Epithelial cell of prostate (primary cell): Measurements from ENCODE around the gene GAS2L1.

Experiments used
- DNase-seq: peaks from one replicate; pipeline ENCODE4 v3.0.0-alpha.2; 2011; ENCODE audit warnings: low read depth, low spot score
- H3K27ac ChIP-seq: fragments of 450-650 bp; 2 replicates; pipeline ENCODE4 v1.5.1; 2017; ENCODE audit warnings: mild to moderate bottlenecking

The GAS2L1 gene

DNA sequence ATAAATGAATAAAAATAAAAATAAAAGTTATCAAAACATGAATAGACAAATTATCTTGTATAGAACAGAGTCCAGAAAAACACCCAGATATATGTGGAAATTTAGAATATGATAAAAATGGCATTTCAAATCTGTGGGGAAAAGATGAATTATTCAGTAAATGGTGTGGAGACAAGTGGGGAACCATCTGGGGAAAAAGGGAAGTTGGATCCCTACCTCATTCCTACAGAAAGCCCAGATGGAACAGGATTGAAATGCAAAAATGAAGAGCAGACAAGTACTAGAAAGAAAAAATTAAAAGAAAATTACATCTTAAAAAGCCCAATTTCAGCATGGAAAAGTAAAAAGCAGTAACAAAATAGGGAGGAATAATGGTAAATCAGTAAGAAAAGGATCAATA is 17.2 kb downstream of the GAS2L1 start:
- DNase-seq = no peak
- no peak overlapping the region for H3K27ac ChIP-seq

DNA sequence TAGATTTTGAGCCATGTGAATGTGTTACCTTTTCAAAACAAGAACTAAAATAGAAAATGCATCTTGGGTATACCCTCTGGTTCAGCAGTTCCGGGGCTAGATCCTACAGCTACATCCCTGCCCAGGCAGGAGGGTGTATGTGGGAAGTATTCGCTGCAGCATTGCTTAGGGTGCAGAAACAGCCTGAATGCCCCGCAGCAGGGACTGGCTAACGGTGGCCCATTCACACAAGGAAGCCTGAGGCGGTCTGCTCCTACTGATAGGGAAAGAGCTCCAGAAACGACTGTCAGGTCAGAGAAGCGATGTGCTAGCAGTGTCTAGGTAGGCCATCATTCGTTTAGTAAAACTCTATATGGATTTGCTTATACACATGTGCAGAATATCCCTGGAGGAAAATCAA is 18.9 kb downstream of the GAS2L1 start:
- H3K27ac ChIP-seq = no peak overlapping the region

DNA sequence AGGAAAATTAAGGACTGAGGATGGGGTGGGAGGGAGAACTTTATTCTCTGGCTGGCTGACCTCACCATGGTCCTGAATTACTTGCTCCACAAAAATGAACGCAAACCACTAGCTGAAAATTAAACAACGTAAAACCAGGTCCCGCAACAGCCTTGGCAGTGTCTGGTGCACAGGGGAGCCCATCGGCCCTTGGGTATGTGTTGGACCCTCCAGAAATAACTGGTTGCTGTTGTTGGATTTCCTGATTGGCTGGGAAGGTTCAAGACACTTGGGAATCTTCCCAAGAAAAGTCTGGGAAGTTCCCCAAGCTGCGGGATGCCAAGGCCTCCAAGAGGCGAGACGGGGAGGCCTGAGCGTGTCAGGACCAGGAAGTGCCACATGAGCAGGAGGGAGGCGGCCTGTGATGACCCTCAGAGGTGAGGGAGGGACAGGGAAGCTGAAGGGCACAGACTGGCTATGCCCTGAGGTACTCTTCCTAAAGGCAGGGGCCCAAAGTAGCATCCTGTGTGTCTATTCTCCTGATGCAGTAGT is 19.4 kb downstream of the GAS2L1 start:
- no peak overlapping the region for H3K27ac ChIP-seq
- DNase-seq = no peak

More for the DNA sequence above, 18.9 kb downstream of the GAS2L1 start:
- no peak for DNase-seq

DNA sequence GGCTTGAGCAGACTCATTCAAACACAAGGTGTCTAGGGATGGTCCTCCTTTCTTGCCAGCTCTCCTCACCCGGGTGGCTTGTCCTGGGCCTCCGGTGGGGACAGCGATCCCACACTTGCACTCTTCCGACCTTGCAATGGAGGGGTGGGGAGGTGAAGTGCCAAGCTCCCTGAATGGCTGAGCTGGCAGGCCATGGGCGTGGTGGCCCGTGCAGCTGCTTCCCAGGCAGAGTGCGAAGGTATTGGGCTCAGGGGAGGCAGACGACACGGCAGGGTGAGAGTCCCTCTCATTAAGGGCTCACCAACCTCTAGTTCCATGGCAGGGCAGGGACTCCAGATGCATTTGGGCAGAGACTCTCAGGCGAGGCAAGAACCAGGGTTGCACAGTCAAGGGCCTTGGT is 20.0 kb downstream of the GAS2L1 start:
- H3K27ac ChIP-seq = no peak overlapping the region
- no peak for DNase-seq

DNA sequence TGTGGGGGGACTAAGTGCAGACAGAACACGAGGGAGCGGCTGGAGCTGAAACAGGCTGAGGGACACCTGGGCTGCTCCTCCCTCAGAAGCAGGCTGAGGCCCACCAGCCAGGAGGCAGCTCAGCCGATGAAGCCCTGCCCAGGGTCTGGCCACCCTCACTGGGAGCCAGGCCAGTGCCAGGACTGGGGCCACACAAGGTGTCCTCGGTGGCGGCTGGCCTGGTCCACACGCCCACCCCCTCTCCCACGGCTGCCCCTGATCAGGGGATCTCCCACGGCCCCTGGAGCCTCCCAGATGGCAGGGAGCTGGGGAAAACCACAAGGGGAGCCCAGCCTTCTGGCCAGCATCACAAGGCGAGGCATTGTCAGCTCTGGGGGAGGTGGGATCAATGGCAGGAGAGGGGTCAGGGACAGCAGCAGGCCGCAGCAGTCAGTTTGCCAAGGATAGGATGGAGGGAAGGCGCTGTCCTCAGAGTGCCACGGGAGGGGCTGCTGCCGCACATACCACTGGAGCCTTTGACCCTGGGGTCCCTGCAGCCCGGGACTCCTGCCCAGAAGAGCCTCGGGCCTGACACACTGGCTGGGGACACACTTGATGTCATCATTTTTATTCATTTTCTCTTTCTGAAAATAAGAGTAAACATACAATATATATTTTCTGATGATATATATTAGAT is 20.8 kb downstream of the GAS2L1 start:
- no peak for DNase-seq
- H3K27ac ChIP-seq = no peak overlapping the region

DNA sequence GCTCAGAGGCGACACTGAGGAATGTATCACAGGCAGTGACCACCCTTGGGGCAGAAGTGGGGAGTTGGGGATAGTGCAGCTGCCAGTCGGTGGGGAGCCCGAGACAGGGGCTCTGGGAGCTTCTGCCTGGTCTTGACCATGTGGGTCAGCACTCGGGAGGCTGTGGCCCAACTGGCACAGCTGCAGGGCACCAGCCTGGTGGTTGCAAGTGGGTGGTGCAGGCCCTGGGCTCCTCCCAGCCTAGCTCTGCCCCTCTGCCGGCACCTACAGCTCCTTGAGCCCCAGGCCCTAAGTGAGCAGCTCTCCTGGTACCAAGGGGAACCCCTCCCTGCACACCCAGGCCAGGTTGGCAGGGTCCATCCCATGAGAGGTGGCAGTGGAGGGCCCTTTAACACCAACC is 21.6 kb downstream of the GAS2L1 start:
- no peak for DNase-seq
- no peak overlapping the region for H3K27ac ChIP-seq

DNA sequence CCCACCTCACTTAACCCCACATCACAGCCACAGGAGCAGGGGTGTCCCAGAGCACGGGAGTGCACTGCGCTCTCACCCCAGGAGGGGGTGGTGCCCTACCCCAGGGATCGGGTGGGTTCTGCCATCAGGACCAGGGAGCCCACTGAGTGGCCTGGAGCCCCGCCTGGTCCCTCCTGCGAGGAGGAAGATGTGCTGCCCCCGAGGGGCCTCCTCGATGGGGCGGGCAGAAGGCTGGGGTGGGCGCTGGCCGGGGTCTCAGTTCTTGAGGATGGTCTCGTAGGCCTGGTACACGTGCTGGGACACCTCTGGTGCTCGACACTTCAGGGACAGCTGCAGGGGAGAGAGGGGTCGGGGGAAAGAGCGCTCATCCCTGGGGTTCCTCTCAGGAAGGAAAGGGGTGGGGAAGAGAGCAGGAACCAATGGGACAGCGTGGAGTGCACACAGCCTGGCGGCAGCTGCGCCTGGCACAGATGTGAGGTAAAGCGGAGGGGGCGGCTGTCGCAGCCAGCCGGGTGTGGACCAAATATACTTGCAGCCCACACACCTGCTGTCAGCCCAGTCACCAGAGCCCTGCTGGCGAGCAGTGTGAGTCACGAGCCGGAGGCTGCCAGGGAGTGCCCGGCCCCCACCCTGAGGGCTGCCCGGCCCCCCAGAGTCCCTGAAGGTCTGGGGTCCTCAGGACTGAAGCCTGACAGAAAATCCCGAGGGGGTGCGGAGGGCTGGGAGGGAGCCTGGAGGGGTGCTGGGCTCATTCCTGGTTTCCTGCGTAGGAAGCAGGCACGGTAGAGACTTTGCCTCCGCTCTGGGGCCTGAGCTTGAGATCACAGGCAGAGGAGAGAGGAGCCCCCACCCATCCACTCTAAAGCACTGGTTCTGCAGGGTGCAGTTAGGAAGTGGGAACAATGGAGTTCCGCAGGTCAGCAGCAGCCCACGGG is 22.4 kb downstream of the GAS2L1 start:
- no peak for DNase-seq
- H3K27ac ChIP-seq = no peak overlapping the region

DNA sequence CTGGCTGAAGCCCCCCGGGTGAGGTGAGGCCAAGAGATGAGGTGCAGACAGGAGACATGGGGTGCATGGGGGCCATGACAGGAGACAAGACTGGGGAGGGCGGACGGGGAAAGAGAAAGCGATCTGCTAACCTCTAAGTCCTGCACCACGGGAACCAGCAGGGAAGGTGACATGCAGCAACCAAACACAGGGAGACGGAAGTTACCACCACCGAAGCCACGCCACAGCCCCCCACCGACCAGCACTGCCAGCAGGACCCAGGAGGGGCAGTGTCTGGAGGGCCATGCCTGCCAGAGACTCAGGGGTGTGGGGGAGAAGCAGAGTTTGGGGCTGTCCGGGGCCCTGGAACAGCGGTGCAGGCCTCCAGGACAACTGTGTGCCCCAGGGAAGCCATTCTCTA is 23.1 kb downstream of the GAS2L1 start:
- H3K27ac ChIP-seq = no peak overlapping the region
- DNase-seq = no peak

DNA sequence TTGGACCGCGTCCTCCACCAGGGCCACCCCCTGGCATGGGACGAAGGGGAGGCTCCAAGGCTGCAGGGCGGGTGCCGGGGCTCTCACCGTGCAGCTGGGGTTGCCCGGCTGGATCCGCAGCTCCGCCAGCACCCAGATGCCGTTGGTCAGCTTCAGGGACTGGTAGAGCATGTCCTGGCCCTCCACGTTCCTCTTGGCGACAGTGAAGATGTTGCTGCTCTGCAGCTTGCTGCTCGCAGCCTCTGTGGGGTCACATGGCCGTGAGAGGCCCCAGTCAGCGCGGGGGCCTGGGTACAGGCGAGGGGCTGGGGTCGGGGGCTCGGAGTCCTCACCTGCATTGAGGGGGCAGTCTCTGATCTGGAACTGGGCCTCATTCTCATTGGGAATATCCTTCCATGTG is 23.8 kb downstream of the GAS2L1 start:
- DNase-seq = no peak

DNA sequence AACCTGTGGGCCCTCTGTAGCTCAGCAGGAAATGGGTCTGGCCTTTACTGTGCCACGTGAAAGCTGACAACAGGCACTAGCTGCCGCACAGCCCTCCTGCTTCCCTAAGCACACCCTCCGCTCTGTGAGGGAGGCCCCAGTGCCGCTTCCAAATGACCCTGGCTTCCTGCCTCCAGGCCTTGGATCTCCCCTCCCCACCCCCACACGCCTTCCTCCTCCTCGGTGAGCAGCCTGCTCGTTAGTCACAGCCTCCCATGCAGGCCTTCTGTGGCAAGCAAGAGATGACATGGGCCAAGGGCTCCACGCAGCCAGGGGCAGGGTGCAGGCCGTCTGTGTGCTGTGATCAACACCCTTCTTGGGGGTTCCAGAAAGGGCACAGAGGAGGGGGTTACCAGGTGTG is 24.3 kb downstream of the GAS2L1 start:
- DNase-seq = no peak
- H3K27ac ChIP-seq = no peak overlapping the region

More for the DNA sequence above, 23.8 kb downstream of the GAS2L1 start:
- no peak overlapping the region for H3K27ac ChIP-seq

DNA sequence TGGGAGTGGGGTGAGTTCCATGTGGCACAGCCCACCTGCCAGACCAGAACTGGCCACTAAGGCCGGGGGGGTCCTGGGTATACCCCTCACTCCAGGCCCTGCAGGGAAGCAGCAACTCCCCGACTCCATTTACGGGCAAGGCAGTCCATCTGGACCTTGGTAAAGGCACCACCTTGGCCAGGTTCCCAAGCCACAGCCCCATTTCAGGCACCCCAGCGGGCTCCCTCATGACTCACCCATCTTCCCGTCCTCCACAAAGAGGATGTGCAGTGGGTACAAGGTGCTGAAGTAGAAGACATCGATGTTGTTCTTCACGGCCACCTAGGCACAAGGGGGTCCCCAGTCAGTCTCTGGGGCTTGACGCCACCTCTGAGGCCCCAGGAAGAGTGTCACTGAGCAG is 24.8 kb downstream of the GAS2L1 start:
- no peak for DNase-seq
- H3K27ac ChIP-seq = no peak overlapping the region

DNA sequence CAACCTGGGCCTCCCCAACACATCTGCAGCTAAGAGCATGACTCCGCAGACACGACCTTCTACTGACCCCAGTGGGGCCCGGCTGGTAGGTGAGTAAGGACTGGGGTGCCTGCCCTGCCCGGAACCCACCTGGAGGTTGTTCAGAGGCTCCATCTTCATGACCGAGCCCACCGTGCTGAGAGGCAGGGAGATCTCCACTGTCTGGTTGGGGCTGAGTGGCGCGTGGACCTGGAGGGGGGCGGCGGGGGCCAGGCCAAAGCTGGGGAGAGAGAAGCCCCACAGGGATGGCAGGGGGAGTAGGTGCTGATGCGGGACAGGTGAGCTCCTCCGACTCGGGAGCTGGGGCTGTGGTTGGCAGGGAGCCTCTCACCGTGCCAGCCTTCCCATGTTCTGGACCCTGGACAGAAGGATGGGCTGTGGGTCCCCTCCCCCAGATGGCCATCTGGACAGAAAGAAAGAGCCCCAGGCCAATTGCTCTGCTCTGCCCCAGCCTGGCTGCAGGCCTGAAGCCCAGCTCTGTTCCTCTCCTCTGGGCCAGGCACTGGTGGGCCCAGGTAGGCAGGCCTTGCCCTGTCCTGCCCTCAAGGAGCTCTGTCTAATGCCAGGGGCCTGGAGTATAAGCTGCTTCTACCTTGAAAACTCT is 25.3 kb downstream of the GAS2L1 start:
- no peak for DNase-seq
- no peak overlapping the region for H3K27ac ChIP-seq

DNA sequence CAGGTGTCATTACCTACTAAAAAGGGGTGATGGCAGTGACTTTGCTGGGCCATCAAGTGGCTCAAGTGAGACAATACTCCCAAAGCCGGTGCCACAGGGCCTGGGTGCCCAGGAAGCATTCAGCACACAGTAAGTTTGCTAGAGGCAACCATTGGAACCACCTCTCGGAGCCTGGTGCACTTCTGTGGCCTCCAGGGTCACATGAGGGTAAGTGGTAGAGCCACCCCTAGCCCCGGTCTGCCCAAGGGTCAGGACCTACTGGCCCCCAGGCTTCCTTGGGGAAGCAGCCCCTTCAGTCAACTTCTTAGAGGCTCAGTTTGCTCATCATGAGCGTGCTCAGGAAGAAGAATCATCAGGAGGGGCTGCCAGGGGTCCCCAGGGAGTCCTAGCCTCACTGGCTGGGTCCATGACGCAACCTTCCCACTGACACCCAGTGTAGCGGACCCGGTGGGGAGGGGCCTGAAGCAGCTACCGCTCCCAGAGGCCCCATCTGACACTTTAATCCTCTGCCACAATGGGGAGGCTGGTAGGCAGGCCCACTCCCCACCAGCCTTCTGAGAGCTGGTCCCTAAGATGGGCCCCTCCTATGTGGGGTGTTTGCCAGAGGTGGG is 26.5 kb downstream of the GAS2L1 start:
- no peak overlapping the region for H3K27ac ChIP-seq
- DNase-seq = no peak

DNA sequence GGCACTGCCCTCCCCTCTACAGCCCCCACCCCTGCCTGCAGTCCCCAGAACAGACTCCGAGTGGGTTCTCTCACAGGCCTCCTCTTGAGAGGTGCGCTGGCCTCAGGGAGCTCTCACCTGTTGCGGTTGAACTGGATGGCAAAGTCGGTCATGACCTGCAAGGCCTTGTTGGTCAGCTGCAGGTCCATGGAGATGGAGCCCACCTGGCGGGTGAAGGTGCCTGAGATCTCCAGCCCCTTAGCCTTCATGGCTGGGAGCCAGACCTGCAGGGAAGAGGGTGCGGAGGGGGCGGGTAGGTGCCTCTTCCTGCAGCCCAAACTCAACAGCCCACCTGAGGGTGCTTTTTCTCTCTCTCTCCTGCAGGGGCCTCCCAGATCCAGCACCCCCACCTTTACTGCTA is 27.7 kb downstream of the GAS2L1 start:
- no peak overlapping the region for H3K27ac ChIP-seq
- no peak for DNase-seq

DNA sequence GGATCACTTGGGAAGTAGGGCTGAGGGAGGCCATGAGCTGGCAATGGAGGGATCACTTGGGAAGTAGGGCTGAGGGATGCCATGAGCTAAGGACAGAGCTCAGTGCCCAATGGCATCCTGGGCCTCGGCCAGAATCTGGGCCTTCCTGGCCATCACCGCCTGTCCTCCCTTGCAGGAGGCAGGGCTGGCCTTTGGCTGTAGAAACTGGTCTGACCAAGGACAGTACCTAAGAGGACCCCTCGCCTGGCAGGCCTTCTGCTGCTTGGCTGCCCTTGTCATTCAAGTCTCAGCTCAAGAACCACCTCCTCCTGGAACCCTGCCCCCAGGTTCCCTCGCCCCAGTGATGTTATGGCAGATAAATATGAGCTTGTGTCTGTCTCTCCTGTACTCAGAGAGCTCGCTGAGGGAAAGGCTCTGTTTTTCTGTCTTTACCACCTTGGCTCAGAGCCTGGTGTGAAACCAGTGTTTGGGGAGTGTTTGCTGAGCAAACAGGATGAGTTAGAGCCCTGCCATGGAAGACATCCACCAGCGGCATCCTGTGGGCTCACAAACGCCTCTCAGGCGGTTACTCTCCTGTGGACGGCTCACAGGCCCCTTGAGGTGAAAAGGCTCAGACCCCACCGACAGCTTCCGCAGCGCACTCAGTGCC is 28.4 kb downstream of the GAS2L1 start:
- H3K27ac ChIP-seq = no peak overlapping the region
- DNase-seq = no peak

DNA sequence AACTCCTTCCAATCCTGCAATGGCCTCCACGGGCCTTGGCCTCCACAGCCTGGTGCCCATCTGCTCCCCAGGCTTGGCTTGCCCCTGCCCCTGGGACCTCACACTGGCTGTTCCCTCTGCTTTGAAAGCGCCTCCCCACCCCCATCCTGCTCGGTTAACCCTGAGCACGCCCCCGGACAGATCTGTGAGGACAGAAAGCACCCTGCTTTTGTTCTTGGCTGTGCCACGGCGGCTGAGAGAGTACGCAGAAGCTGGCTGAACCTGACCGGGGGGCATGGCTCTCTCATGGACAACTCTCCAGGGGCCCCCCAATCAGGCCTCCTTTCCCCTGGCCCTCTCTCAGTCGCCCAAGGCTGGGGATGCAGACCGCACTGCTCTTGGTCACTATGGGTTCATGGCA is 29.2 kb downstream of the GAS2L1 start:
- no peak overlapping the region for H3K27ac ChIP-seq
- DNase-seq = no peak

DNA sequence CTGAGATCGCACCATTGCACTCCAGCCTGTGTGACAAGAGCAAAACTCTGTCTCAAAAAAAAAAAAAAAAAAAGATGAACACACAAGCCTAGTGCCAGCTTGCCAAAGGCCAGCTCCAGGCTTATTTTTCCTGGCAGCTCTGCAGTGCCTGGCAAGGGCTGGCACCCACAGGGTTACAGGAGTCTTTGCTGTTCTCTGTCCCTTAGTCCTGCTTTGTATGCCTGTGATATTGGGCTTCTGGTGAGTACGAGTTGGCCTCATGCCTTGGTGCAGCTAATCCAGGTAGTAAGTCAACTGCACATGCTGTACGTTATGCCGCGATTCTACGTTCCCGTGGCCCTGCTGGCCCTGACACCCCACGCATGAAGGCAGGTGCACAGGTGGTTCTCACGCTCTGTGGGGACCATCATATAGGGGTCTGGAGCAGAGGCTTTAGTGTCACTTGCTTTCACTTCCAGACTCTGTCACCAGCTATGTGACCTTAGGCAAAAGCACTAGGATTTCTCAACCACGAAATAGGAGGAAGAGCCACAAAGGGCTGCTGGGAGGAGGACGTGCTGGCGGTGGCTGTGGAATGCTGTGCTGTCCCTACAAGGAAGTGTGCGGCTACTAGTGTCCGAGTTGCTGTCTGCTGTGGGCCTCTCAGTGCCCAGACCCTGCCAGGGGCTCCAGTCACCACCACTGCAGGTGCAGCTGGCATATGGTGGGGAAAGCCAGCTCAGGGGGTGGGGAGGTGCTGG is 30.5 kb downstream of the GAS2L1 start:
- H3K27ac ChIP-seq = no peak overlapping the region
- DNase-seq = no peak

DNA sequence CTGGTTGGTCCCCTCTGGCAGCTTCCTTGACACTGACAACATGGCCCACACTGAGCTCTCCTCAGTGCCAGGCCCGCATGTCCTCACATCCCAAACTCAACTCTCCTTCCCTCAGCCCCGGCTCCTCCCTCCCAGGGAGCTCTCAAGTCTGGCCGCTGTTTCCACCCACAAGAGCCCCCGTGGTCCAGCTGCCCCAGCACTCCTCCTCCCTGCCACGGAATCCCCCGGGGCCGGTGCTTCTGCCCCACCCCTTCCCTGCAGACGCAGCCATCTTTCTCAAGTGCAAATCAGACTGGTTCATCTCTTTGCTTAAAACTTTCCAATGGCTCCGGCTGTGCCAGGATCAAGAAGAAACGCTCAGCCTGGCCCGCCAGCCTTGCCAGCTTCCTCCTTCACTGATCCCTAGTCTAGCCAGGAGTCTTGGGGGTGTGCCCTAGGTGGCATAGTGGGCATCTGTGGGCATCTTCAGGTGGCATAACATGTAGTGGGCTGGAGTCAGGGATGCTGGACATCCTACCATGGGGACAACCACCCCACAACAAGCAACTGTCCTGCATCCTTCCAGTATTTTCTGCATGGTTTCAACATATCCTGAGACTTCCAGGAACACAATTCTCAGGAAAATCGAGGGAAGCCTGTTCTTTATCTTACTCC is 31.3 kb downstream of the GAS2L1 start:
- H3K27ac ChIP-seq = no peak overlapping the region
- no peak for DNase-seq

DNA sequence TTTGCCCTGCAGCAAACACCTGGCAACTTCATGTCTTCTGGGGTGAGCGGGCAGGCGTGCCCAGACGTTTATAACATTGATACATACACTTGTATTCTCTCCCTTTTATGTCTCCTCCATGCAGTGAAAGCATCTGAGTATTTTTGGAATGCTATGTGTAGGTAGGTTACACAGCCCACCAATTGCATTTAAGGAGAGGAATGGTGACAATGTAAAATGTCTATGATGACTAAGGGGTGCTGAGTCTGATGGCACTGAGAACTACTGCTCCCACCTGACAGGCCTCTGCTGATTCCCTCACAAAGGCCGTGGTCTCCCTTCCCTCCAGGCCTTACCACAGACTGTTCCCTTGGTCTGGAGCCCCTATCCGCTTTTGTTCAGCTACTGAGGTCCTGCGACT is 31.9 kb downstream of the GAS2L1 start:
- H3K27ac ChIP-seq = no peak overlapping the region
- no peak for DNase-seq
